Subcutaneous adipose tissue (tissue), 4 donors: ENCODE measurements around the gene FRMPD1. TPM values are rescaled to one million over a fixed set of nuclear protein-coding genes. Genes with fewer than 3 reads are reported as not detected.

Source experiments
- CTCF ChIP-seq: fragments of 450-650 bp; IDR thresholded peaks from one replicate; pipeline ENCODE4 v1.5.1; 2016; ENCODE audit warnings: low read depth, mild to moderate bottlenecking, control low read depth, antibody characterized with exemption, moderate library complexity
- total RNA-seq, 4 donors: library from RNA; depleted of rRNA; stranded (reverse); fragments of >200 nt; gene quantifications; one replicate each; pipeline ENCODE4 v1.1.0, GENCODE V29; 2016

Gene FRMPD1
- total RNA-seq, 4 donors from 2014 or later: 0.19 to 1.0 (median 0.27) TPM

GRCh38 chr9:37700131-37700530 is 49.4 kb downstream of the FRMPD1 start:
- TF ChIP-seq CTCF: no peak

GRCh38 chr9:37700900-37701299 is 50.1 kb downstream of the FRMPD1 start:
- TF ChIP-seq CTCF: no peak

GRCh38 chr9:37705787-37706186 is 55.0 kb downstream of the FRMPD1 start:
- no peak for TF ChIP-seq CTCF

- TF ChIP-seq CTCF: no peak
Measured at GRCh38 chr9:37706290-37706689, 55.5 kb downstream of the FRMPD1 start.

GRCh38 chr9:37707748-37708147 is 57.0 kb downstream of the FRMPD1 start:
- no peak for TF ChIP-seq CTCF

GRCh38 chr9:37710046-37710445 is 59.3 kb downstream of the FRMPD1 start:
- TF ChIP-seq CTCF: no peak

- no peak for TF ChIP-seq CTCF
Measured at GRCh38 chr9:37715260-37715659, 64.5 kb downstream of the FRMPD1 start.

- TF ChIP-seq CTCF: no peak
Measured at GRCh38 chr9:37715991-37716505, 65.3 kb downstream of the FRMPD1 start.
